HepG2 (cell line): ENCODE data around the gene CIAO2A. TPM values are rescaled to one million over a fixed set of nuclear protein-coding genes. Genes with fewer than 3 reads are reported as not detected.

Source experiments
- CAMTA2 ChIP-seq: sonication (generic); formaldehyde crosslinking; IDR thresholded peaks from 2 replicates; pipeline ENCODE4 v1.4.0; 2020; ENCODE audit warnings: mild to moderate bottlenecking, missing genetic modification reagents, borderline replicate concordance
- HES4 ChIP-seq: sonication (generic); formaldehyde crosslinking; IDR thresholded peaks from 2 replicates; pipeline ENCODE4 v1.9.0; 2021; ENCODE audit warnings: mild to moderate bottlenecking, missing genetic modification reagents, borderline replicate concordance
- HNF4G ChIP-seq, 2 experiments: sonication (generic) in 1 of 2; formaldehyde crosslinking in 1 of 2; IDR thresholded peaks; 2 replicates each; pipeline versions ENCODE4 v1.4.0 to v1.6.1; 2011 to 2020; ENCODE audit warnings: borderline replicate concordance in 2 of 2, low read depth in 2 of 2, mild to moderate bottlenecking in 2 of 2, low read length in 1 of 2, missing genetic modification reagents in 1 of 2, moderate library complexity in 1 of 2
- LCORL ChIP-seq, 2 experiments: fragments of 450-650 bp in 1 of 2; sonication (generic) in 1 of 2; formaldehyde crosslinking in 1 of 2; IDR thresholded peaks; 2 replicates each; pipeline versions ENCODE4 v1.5.0 to v1.6.1; 2017 to 2020; ENCODE audit warnings: antibody characterized with exemption in 1 of 2, missing genetic modification reagents in 1 of 2
- MXD4 ChIP-seq: IDR thresholded peaks from 2 replicates; pipeline ENCODE4 v1.6.1; 2016; ENCODE audit warnings: mild to moderate bottlenecking, missing biosample characterization, missing genetic modification reagents
- MYNN ChIP-seq: sonication (generic); formaldehyde crosslinking; IDR thresholded peaks from 2 replicates; pipeline ENCODE4 v1.4.0; 2020; ENCODE audit warnings: mild to moderate bottlenecking, low read depth, missing genetic modification reagents
- MYPOP ChIP-seq: sonication (generic); formaldehyde crosslinking; IDR thresholded peaks from 2 replicates; pipeline ENCODE4 v1.8.1; 2023; ENCODE audit warnings: mild to moderate bottlenecking, moderate library complexity, missing genetic modification reagents
- NCOA5 ChIP-seq: sonication (generic); formaldehyde crosslinking; IDR thresholded peaks from 2 replicates; pipeline ENCODE4 v1.4.0; 2020; ENCODE audit warnings: missing genetic modification reagents
- POGK ChIP-seq: sonication (generic); formaldehyde crosslinking; conservative IDR thresholded peaks from 2 replicates; pipeline ENCODE4 v1.8.0; 2022; ENCODE audit warnings: mild to moderate bottlenecking, moderate library complexity, missing genetic modification reagents
- RELA ChIP-seq: sonication (generic); formaldehyde crosslinking; IDR thresholded peaks from 2 replicates; pipeline ENCODE4 v1.4.0; 2020; ENCODE audit warnings: missing genetic modification reagents
- SUZ12 ChIP-seq: fragments of 150-350 bp; IDR thresholded peaks from 2 replicates; pipeline ENCODE4 v1.6.1; 2014; ENCODE audit warnings: low read depth, low read length
- TCF7L2 ChIP-seq: IDR thresholded peaks from 2 replicates; pipeline ENCODE4 v1.6.1; 2011; ENCODE audit warnings: mild to moderate bottlenecking, low read depth, low read length, moderate library complexity
- ZFP36 ChIP-seq: fragments of 150-350 bp; IDR thresholded peaks from 2 replicates; pipeline ENCODE4 v1.6.1; 2018; ENCODE audit warnings: borderline replicate concordance, low read length, low read depth; ENCODE audit not compliant: partially characterized antibody
- ZFP62 ChIP-seq: sonication (generic); formaldehyde crosslinking; IDR thresholded peaks from 2 replicates; pipeline ENCODE4 v1.4.0; 2020; ENCODE audit warnings: missing genetic modification reagents
- ZNF615 ChIP-seq: sonication (generic); formaldehyde crosslinking; IDR thresholded peaks from 2 replicates; pipeline ENCODE4 v1.5.0; 2020; ENCODE audit warnings: mild to moderate bottlenecking, missing genetic modification reagents, borderline replicate concordance
- ZNF710 ChIP-seq: sonication (generic); formaldehyde crosslinking; IDR thresholded peaks from 2 replicates; pipeline ENCODE4 v1.5.0; 2020; ENCODE audit warnings: mild to moderate bottlenecking, missing genetic modification reagents, borderline replicate concordance
- ZNF766 ChIP-seq: sonication (generic); formaldehyde crosslinking; IDR thresholded peaks from 2 replicates; pipeline ENCODE4 v1.5.0; 2020; ENCODE audit warnings: missing genetic modification reagents, borderline replicate concordance
- ZZZ3 ChIP-seq: sonication (generic); formaldehyde crosslinking; IDR thresholded peaks from 2 replicates; pipeline ENCODE4 v1.4.0; 2020; ENCODE audit warnings: missing genetic modification reagents, mild to moderate bottlenecking, borderline replicate concordance
- polyA plus RNA-seq, 8 experiments: library from polyadenylated mRNA; depleted of rRNA in 3 of 8; stranded (reverse) in 7 of 8; unstranded in 1 of 8; fragments of >200 nt; fragmentation: Illumina TruSeq in 4 of 8; extraction: Trizol in 4 of 8; gene quantifications; 2 replicates each; pipeline versions ENCODE4 v1.2.1 to v1.2.3, GENCODE V29; 2011 to 2016; ENCODE audit warnings: low read depth in 4 of 8, missing spikeins in 1 of 8, mixed read lengths in 1 of 8; ENCODE audit not compliant: insufficient read depth in 1 of 8
- total RNA-seq, 5 experiments: library from RNA; depleted of rRNA; stranded (reverse); fragments of >200 nt; fragmentation: Illumina TruSeq; extraction: Trizol; gene quantifications; 2 replicates each; pipeline ENCODE4 v1.2.3, GENCODE V29; 2016; ENCODE audit warnings: low read depth in 1 of 5
- TF ChIP-seq, protein P1 (sequence below): sonication (generic); formaldehyde crosslinking; IDR thresholded peaks from 2 replicates; pipeline ENCODE4 v1.8.0; 2022; ENCODE audit warnings: mild to moderate bottlenecking, missing genetic modification reagents, moderate library complexity
- TF ChIP-seq, protein P2 (sequence below): sonication (generic); formaldehyde crosslinking; IDR thresholded peaks from 2 replicates; pipeline ENCODE4 v1.4.0; 2020; ENCODE audit warnings: mild to moderate bottlenecking, low read depth, missing genetic modification reagents
- TF ChIP-seq, protein P3 (sequence below): sonication (generic); formaldehyde crosslinking; IDR thresholded peaks from 2 replicates; pipeline ENCODE4 v1.5.0; 2020; ENCODE audit warnings: mild to moderate bottlenecking, missing genetic modification reagents

CIAO2A gene
- total and polyA plus RNA-seq, 2 of the 13 experiments (the other 11 are each of a cell fraction or from before 2014, with no cell fraction given) = 83.0 to 100 TPM

DNA sequence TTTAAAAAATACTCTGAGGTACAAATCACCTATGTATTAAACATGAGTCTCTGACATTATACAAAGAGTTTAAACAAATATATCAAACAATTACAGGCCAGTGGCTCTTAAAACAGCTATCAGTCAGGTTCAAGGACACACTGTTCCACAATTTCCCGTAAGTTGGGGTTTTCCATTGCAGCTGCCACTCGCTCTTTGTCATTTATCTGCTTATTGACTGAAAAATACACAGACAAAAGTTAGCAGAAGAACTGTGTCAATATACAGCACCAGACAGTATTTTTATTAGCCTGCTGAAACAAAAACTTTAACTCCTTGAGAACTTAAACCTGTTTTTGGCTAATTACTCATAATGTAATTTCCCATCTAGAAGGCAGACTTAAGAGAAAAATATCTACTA, 20.8 kb downstream of the CIAO2A start (continued):
- TF ChIP-seq HNF4G (IDR thresholded peaks at IDR 0.05; ENCODE audit: borderline replicate concordance, low read depth, low read length) (no peak; the same call in 1 of the 2 replicates), HNF4G (CRISPR knock-in tag; IDR thresholded peaks at IDR 0.05; ENCODE audit: borderline replicate concordance, low read depth) (no peak), LCORL (IDR thresholded peaks at IDR 0.05) (no peak), LCORL (CRISPR knock-in tag; IDR thresholded peaks at IDR 0.05) (0 out of 2 replicates have a peak, but pooled peaks have one; percentile 17), ZNF766 (CRISPR knock-in tag) (no peak), MXD4 (no peak), CAMTA2 (CRISPR knock-in tag) (no peak), ZZZ3 (CRISPR knock-in tag) (no peak), HES4 (CRISPR knock-in tag) (no peak), TCF7L2 (no peak; the same call in 1 of the 2 replicates), POGK (CRISPR knock-in tag) (no peak), ZFP62 (CRISPR knock-in tag) (no peak), ZNF615 (no peak), ZFP36 (no peak), SUZ12 (no peak), MYNN (CRISPR knock-in tag) (no peak), NCOA5 (CRISPR knock-in tag) (no peak), RELA (CRISPR knock-in tag) (peak; percentile 93; the same call in 1 of the 2 replicates), ZNF710 (CRISPR knock-in tag) (0 out of 2 replicates have a peak, but pooled peaks have one; percentile 37), MYPOP (CRISPR knock-in tag) (peak; percentile 37; the same call in 1 of the 2 replicates)
- TF ChIP-seq, protein P1, sequence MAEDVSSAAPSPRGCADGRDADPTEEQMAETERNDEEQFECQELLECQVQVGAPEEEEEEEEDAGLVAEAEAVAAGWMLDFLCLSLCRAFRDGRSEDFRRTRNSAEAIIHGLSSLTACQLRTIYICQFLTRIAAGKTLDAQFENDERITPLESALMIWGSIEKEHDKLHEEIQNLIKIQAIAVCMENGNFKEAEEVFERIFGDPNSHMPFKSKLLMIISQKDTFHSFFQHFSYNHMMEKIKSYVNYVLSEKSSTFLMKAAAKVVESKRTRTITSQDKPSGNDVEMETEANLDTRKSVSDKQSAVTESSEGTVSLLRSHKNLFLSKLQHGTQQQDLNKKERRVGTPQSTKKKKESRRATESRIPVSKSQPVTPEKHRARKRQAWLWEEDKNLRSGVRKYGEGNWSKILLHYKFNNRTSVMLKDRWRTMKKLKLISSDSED (CRISPR knock-in tag) = no peak
- TF ChIP-seq, protein P2, sequence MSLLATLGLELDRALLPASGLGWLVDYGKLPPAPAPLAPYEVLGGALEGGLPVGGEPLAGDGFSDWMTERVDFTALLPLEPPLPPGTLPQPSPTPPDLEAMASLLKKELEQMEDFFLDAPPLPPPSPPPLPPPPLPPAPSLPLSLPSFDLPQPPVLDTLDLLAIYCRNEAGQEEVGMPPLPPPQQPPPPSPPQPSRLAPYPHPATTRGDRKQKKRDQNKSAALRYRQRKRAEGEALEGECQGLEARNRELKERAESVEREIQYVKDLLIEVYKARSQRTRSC (CRISPR knock-in tag) = no peak
- TF ChIP-seq, protein P3, sequence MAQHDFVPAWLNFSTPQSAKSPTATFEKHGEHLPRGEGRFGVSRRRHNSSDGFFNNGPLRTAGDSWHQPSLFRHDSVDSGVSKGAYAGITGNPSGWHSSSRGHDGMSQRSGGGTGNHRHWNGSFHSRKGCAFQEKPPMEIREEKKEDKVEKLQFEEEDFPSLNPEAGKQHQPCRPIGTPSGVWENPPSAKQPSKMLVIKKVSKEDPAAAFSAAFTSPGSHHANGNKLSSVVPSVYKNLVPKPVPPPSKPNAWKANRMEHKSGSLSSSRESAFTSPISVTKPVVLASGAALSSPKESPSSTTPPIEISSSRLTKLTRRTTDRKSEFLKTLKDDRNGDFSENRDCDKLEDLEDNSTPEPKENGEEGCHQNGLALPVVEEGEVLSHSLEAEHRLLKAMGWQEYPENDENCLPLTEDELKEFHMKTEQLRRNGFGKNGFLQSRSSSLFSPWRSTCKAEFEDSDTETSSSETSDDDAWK (CRISPR knock-in tag) = no peak
